Measurements from ENCODE around the gene TNRC6B.
A peak's percentile ranks its signal among the peaks of the same experiment; 100 is the strongest.
"Not testable (repeated sequence)": the region's sequence is repeated elsewhere in the genome, so short reads cannot be mapped to it uniquely, and the experiment has no call there.

TNRC6B gene

DNA sequence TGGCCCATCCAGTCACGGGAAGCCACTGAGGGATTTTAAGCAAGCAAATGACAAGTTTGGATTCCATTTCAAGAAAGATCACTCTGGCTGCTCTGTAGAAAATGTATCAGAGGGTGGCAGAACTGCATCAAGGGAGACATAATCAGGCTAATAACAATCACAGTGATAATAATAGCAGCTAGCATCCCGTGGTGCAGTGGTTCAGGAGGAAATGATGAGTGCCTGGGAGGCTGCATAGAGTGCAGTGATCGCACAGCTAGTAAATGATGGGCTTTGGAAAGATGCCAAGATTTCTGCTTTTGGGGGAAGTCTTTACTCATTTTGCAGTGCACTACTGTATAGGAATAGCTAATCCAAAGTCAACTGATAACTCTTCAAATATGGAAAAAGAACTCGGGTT, 35.8 kb downstream of the TNRC6B start:
- DNase-seq, result no peak

DNA sequence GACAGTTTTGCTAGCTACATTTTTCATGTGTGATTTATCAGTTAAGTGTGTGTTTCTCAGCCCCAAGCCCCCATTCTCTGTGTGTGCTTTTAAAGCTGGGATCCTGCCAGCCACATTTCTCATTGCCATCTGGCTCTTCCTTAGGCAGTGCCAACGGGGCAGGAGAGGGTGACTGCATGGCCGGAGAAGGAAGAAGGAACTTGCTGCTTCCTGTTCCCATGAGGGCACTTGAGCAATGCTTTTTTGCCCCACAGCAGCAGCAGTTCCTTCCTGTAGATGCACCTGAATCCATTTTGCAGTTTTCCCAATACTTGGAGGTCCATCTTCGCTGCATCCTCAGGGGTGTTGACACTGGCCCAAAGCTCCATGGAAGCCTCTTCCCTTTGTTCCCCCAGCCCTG, 37.5 kb downstream of the TNRC6B start:
- DNase-seq, result no peak

DNA sequence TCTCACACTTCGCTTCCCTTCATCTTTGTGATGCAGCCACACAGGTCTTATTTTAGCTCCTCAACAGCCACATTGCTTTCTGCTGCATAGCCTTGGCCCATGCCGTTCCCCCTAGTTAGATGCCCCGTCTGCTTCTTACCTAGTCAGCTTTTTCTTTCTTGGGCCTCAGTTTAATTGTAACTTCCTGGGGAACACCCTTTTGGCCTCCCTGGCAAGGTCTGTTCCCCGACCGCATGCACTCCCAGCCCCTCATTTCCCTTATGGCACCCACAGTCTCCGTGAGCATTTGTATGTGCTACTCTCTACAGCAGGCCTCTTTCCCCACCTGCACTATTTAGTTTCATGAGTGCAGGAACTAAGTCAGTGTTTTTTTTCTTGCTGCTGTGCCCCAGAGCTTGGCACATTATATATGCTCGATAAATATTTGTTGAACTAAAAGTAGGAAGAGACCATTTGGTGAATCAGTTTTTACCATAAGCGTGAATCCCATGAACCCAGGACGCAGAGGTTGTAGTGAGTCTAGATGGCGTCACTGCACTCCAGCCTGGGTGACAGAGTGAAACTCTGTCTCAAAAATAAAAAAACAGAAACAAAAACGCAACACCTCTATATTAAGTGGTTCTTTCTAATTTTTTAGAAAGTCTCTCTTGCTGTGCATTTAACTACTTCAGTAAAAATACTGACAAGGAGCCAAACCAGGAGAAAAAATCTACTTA, 38.5 kb downstream of the TNRC6B start:
- DNase-seq, result peak; percentile 54

DNA sequence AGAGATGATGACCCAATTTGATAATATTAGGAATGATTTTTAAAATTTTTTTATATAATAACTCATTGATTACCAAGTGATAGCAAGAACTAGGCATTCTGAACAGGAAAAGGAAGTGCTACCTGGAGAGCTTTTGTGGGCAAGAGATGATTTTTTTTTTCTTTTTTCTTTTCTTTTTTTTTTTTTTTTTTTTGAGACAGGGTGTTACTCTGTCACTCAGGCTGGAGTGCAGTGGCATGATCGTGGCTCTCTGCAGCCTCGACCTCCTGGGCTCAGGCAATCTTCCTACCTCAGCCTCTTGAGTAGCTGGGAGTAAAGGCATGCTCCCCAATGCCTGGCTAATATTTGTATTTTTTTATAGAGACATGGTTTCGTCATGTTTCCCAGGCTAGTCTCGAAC, 40.4 kb downstream of the TNRC6B start:
- DNase-seq, result peak; percentile 38

DNA sequence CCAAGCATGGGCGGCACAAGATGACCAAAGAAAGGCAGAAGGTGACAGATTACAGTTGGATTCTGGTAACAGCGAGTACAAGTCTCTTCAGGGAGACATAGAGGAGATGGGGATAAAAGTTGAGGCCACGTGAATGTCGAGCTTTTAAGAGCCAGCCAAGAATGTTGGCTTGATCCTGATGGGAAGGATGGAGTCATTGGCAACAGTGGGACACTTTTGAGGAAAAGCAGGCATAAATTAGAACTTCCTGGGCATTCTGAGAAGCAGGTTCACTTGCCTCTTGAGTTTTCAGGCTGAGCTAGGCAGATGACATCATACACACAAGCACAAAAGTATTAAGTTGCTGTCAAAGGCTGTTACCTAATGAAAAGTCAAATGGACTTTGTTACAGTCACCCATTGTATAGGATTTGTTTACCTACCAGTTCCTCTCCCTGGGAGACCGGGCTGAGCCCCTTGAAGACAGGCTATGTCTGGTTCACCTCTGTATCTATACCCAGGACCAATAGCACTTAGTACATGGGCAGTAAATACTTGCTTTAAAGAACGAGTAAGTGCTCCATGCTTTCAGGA, 41.1 kb downstream of the TNRC6B start:
- DNase-seq, result no peak

DNA sequence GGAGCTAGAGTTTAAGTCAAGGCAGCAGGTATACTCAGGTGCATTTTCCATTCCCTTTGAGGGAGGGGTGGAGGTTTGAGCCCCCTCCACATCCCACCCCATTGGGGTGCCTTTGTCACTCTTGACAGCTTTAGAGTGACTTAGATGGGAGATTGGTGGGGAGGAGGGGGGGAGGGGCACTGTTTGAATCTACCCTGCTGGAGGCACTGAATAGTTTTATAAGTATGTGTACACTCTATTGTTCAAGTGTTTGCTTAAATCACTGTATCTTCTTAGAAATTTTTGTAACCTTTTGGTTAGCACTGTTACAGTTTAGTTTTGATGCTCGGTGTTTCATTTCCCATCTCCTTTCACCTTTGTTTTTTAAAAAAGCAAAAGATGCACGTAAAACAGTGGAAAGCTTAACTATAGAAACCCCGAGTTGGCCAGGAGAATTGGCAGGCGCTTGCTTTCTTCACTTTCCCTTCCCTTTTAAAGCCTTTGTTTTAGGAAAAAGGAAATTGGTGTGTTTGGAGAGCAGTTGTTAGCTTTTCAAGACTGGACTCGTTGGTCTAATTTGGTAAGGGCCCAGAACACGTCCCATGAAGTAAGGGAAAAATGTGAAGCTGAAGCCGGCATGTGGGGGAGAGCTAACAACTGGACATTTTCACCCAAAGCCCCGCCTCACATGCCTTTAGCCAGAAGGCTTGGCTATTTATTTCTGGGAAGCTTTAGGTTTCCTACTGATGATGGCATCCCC, 42.8 kb downstream of the TNRC6B start:
- no peak for DNase-seq

DNA sequence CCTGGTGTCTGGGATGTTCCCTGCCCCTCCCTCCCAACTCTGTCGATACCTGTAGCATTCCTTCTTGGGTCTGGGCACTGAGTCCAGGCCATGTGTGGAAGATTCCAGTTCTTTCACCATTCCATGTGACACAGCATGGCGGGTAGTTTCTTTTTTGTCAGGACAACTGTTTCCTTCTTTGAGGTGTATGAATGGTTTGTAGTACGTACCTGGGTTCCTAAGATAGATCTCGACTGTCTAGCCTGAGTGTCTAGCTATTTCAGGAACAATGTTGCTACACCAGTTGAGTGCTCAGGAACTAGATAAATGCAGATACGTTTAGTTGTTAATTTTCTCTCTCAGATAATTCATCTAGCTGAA, 43.3 kb downstream of the TNRC6B start:
- no peak for DNase-seq

DNA sequence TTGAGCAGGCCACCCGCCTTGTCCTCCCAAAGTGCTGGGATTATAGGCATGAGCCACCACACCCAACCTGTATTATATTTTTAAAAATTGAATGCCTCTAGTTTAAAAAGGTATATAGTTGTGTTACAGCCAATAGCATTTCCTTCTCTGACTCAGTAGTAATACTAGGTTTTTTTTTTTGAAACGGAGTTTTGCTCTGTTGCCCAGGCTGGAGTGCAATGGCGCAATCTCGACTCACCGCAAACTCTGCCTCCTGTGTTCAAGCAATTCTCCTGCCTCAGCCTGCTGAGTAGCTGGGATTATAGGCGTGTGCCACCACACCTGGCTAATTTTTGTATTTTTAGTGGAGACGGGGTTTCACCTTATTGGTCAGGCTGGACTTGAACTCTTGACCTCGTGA, 45.3 kb downstream of the TNRC6B start:
- DNase-seq, result not testable (repeated sequence)

DNA sequence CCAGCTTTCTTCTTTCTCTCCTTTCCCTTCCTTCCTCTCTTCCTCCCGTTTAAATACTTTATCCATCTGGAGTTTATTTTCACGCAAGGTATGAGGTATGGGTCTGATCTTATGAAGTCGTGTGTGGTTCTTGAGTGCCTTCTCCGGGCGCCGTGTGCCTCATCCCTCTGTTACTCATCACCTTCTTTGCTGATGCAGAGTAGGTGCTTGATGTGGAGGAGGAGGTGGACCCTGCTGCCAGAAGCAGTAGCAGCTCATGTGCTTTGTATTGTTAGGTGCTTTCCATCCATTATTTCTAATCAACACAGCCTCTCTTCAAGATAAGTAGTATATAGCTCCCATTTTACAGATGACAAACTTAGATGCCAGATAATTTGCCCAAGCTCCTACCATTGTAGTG, 47.0 kb downstream of the TNRC6B start:
- no peak for DNase-seq

DNA sequence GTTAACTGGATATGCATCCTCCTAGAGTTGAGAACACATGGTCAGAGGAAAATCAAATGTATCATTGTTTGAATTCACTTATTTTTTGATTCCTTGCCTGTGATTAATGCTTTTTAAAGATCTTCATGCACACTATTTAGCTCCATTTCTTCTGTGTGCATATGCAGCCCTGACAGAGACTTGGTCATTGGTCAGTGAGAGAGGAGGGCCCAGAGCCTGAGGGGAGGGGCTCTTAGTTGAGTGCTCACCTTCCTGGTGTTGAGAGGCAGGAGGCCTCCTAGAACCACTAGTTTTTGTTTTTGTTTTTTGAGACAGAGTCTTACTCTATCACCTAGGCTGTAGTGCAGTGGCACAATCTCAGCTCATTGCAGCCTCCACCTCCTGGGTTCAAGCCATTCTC, 48.9 kb downstream of the TNRC6B start:
- DNase-seq, result no peak

DNA sequence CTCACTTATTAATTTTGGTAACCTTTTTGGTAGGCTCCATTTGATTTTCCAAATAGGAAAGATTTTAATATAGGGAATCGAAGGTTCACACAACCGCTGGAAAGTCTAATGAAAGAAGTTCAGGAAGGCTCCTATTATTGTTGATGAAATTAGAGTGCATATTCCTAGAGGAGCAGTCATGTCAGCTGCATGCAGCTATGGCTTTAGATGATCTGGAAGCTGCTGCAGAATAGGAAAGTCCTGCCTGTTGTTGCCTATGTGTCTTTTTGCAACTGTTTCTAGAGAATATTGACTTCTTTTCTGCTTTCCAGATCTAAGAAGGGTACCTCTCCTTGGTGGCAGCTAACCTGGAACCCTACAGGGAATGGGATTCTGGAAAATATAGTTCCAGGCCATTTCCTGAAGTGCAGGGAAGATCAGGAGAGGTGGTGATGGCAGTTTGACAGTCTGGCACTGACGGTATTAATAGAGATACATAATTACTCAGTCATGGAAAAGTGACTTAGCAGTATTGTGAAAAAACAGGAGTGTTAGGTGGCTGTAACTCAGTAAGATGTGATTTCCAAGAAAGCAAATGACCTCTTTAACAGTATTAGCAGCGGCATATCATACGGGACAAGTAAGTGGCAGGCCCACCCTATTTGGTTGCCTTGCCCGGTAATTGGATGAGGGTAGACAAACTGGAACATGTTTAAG, 54.0 kb downstream of the TNRC6B start:
- DNase-seq, result no peak

DNA sequence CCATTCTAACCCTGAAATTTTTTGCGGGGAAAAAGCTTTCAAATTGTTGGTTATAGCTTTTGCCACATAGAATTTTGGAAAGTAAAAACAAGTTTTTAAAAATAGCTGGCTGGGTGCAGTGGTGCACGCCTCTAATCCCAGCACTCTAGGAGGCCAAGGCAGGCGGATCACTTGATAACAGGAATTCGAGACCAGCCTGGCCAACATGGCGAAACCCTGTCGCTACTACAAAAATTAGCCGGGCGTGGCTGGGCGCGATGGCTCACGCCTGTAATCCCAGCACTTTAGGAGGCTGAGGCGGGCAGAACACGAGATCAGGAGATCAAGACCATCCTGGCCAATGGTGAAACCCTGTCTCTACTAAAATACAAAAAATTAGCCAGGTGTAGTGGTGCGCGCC, 54.9 kb downstream of the TNRC6B start:
- no peak for DNase-seq

DNA sequence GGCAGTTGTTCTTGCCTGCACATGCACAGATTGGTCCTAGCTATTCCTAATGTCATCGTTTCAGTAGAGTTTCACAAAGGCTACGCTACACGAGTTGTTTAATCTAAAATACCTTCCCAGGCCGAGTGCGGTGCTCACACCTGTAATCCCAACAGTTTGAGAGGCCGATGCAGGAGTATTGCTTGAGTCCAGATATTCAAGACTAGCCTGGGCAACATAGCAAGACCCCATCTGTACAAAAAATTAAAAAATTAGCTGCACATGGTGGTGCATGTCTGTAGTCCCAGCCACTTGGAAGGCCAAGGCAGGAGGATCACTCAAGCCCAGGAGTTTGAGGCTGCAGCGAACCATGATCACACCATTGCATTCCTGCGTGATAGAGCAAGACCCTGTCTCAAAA, 56.2 kb downstream of the TNRC6B start:
- DNase-seq, result no peak

DNA sequence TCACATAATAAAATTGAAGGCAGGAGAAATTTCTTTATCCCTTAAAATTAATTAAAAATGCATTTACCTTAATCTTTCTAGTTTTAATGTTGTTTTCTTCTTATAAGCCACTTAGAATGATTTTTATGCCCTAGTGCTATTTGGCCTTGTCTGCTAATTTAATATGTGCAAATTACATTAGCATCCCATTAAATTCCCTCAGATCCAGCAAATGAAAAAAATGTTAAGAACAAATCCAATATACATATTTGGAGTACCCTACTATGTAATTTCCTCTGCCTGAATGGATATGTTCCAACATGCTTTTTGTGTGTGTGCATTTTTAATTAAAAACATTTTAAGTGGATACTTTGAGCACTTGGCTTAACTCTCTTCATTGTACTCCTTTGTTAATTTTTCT, 56.9 kb downstream of the TNRC6B start:
- no peak for DNase-seq

DNA sequence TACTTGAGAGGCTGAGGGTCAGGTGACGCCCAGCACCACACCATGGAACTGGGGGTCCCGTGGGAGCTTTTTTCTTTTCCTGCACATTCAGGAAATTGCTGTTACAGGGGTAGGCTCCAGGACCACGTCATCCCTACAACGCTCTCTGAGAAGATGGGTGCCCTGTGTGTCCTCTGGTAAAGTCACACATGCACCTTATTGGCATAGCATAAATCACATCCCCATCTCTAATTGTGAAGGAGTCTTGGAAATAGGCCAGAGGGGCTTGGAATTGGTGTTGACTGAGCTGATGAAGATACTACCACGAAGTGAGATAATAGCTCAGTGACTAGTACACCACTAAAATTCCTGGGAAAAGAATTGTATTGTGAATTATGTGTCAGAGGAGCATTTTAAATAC, 57.6 kb downstream of the TNRC6B start:
- DNase-seq, result no peak

DNA sequence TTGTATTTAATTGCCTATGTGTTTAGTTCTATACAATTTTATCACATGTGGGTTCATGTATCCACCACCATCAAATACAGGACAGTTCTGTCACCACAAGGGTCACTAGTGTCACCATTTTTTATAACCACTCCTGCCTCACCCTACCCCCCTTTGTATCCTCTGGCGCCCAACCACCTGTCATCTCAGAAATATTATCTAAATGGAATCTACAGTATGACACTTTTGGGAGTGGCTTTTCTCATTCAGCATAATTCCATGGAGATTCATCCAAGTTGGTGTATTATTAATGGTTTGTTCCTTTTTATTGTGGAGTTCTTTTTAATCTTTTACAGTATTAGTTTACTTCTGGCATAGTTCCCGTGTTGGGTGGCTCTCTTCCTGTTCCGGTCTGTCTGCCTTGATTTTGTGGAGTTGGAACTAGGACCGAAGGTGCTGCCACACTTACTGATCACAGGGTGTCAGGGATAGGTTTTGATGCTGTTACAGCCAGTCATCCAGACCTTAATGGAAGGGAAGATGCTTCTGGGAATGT, 58.5 kb downstream of the TNRC6B start:
- no peak for DNase-seq

DNA sequence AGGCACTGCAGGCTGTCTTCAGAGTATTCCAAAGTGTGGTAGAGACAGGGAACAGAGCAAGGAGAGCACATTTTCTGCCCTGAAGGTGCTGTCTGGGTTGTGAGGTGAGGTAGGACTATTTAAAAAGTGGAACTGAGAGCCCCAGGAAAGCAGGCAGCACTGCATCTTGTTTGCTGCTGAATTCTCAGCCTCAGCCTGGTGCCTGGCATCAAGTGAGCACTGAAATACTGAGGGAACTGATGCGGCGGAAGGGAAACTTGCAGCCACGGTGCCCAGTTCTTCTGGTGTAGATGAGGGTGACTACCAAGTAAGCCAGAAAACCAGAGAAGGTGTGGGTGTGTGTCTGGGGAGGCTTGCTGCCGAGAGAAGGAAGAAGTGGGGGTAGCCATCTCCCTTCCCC, 59.5 kb downstream of the TNRC6B start:
- DNase-seq, result no peak

DNA sequence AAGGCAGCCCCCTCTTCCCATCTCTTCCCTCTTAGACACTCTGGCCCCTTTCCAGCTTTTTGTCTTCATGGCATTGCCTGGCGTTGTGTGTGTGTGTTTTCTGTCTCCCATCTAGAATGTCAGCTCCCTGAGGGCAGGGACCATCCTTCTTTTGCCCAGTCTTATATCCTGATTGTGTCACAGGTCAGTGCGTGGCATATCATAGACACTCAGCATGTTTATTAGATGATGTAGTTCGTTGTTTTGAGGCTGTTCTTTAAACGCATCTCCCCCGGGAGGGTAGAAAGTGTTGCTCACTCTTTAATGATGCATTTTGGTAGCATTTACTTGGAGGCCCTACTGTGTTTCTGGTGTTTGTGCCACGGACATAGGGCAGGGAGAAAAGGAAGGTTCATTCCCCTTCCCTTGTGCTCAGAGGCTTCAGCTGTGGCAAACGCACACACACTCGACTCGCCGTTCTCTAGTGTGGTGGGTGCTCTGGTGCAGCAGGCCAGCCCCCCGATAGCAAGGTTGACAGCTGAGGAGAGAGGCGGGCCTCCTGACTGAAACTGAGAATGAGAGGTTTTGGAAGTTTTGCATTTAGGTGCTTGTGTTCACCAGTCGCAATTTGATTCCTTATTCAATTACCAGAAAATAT, 60.2 kb downstream of the TNRC6B start:
- DNase-seq, result no peak

DNA sequence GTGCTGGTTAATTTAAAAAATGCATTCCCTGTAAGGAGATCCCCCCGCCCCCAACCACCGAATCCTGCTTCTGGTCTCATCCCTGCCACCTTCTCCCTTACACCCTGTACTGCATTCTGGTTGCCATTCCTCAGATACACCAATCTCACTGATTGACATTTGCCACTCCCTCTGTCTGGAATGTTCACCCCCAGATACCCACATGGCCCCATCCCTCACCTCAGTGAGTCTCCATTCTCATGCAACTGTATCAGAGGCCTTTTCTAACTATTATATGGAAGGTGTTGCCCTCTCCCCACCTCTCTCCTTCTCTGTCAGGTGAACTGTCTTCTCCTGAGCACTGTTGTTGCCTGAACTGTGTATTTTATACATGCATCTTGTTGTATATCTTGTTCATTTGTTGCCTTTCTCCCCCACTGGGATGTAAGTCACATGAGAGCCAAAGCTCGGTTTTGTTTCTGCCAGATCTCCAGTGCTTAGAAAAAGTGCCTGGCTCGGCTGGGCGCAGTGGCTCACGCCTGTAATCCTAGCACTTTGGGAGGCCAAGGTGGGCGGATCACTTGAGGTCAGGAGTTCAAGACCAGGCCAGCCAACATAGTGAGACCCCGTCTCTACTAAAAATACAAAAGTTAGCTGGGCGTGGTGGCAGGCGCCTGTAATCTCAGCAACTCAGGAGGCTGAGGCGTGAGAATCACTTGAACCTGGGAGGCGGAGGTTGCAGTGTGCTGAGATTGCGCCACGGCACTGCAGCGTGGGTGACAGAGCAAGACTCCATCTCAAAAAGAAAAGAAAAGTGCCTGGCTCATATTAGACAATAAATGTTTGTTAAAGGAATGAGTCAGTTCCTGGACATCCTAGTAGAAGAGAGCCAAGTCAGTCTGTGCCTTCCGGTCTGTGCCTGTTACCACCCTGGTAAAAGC, 61.0 kb downstream of the TNRC6B start:
- no peak for DNase-seq

DNA sequence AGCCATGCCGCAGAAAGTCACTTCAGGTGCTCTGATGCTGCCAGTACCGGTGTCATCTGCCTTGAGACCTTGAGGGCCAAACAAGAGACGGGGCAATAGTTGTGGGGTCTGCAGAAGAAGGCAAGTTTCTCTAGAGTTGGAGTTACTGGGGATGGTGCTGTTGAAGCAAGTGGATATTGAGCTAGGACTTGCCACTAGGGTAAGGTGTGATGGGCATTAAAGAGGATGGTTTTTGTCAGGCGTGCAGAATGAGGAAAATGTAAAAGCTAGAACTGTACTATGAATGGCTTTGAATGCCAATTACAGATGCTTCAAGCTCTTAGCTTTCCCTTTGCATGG, 61.6 kb downstream of the TNRC6B start:
- DNase-seq, result no peak

DNA sequence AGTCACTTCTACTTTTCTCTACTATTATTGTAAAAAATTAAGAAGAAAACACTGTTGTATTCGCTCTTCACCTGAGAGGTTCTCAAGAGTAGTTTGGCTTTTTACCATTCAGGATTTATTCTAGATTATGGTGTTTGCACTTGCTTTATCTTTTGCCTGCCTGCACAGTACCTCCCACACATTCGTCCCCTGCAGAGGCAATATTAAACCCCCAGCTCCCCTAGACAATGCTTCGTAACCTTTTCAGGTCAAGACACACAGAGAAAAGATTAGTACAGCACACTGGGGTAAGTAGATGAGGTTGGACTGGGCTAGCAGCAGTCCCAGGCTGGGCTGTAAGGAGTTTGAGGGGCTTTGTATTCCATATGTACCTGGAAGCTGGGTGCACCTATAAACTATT, 62.4 kb downstream of the TNRC6B start:
- DNase-seq, result no peak

DNA sequence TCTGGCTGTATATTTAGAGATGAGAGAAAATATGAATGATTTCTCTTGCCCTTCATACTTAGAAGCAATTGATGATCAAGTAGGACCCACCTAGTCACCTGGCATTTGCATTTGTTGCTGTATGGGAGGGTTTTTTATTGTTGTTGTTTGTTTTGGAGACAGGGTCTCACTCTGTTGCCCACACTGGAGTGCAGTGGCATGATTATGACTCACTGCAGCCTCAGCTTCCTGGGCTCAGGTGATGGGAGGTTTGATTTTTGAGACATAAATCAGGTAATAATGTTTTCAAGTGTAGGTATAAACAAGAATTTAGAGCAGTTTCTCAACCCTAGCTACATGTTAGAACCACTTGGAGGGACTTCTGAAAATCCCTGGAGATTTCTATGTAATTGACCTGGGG, 63.0 kb downstream of the TNRC6B start:
- DNase-seq, result peak; percentile 68

Measured in CD4-positive, alpha-beta T cell treated with Interleukin-17A for 1 hour (primary cell).